Lower lobe of right lung (tissue), 2 donors: ENCODE measurements around the gene PDE9A. TPM values are rescaled to one million over a fixed set of nuclear protein-coding genes. Genes with fewer than 3 reads are reported as not detected.

ENCODE experiments used
- ATAC-seq, 2 donors: fragments of 200-7000 bp; cut with Tn5 transposase; one replicate each; pipeline ENCODE4 v1.9.1; 2020 to 2022; ENCODE audit warnings: mild to moderate bottlenecking in 2 of 2, moderate library complexity in 2 of 2
- DNase-seq: peaks from one replicate; pipeline ENCODE4 v3.0.0-alpha.2; 2020
- H3K27ac ChIP-seq: fragments of 200-600 bp; one replicate; pipeline ENCODE4 v1.8.0; 2022
- H3K27me3 ChIP-seq: fragments of 200-600 bp; one replicate; pipeline ENCODE4 v1.8.0; 2022; ENCODE audit warnings: low read depth
- H3K36me3 ChIP-seq: fragments of 200-600 bp; one replicate; pipeline ENCODE4 v1.8.0; 2022; ENCODE audit warnings: mild to moderate bottlenecking
- H3K4me1 ChIP-seq: fragments of 200-600 bp; one replicate; pipeline ENCODE4 v1.8.0; 2022
- H3K4me3 ChIP-seq: fragments of 200-600 bp; one replicate; pipeline ENCODE4 v1.8.0; 2022; ENCODE audit warnings: mild to moderate bottlenecking
- H3K9me3 ChIP-seq: fragments of 200-600 bp; one replicate; pipeline ENCODE4 v1.8.0; 2022
- CTCF ChIP-seq: fragments of 200-600 bp; IDR thresholded peaks from one replicate; pipeline ENCODE4 v1.8.0; 2022; ENCODE audit warnings: antibody characterized with exemption, mild to moderate bottlenecking
- intact Hi-C: fragments of 100-400 bp; cut with DNase I; formaldehyde crosslinking; loops from one replicate; pipeline ENCODE4 v1.11.0; 2022
- total RNA-seq: library from RNA; stranded (reverse); fragmentation: NEBNext Ultra II Directional; extraction: Animal tissue kit (Norgen Biotek cat#: 25700); gene quantifications from one replicate; pipeline ENCODE4 v1.2.1, GENCODE V29; 2021
- donor health status: DM: no; HTN: yes; CAD: no; lungs with severe emphysema.

The PDE9A gene
- total RNA-seq, 1 donor from 2014 or later: 12.8 TPM

GRCh38 chr21:42665484-42665883 is 12.1 kb downstream of the PDE9A start:
- Histone ChIP-seq H3K4me3 (no peak overlapping the region), H3K27me3 (no peaks in the 10 kb centered on the region), H3K4me1 (no peaks in the 10 kb centered on the region), H3K27ac (no peak overlapping the region), H3K36me3 (no peaks in the 10 kb centered on the region), H3K9me3 (no peaks in the 10 kb centered on the region)
- DNase-seq (no peak), ATAC-seq (no peak)
- TF ChIP-seq CTCF: no peak
- intact Hi-C loops: no loop called here

GRCh38 chr21:42666023-42666747 is 12.8 kb downstream of the PDE9A start:
- no peak overlapping the region for H3K27ac ChIP-seq
- intact Hi-C loops: no loop called here
- H3K36me3 ChIP-seq: no peaks in the 10 kb centered on the region
- H3K27me3 ChIP-seq: no peaks in the 10 kb centered on the region
- H3K4me1 ChIP-seq: no peaks in the 10 kb centered on the region
- no peaks in the 10 kb centered on the region for H3K9me3 ChIP-seq
- no peak overlapping the region for H3K4me3 ChIP-seq
- DNase-seq (no peak), ATAC-seq (no peak)
- no peak for TF ChIP-seq CTCF

GRCh38 chr21:42666925-42667324 is 13.5 kb downstream of the PDE9A start:
- ATAC-seq (no peak), DNase-seq (no peak)
- intact Hi-C loops: no loop called here
- Histone ChIP-seq H3K4me1 (no peaks in the 10 kb centered on the region), H3K4me3 (no peak overlapping the region), H3K27me3 (no peaks in the 10 kb centered on the region), H3K9me3 (no peaks in the 10 kb centered on the region), H3K36me3 (no peaks in the 10 kb centered on the region), H3K27ac (no peak overlapping the region)
- no peak for TF ChIP-seq CTCF

GRCh38 chr21:42668298-42668992 is 15.0 kb downstream of the PDE9A start:
- Histone ChIP-seq H3K4me3 (no peak overlapping the region), H3K27me3 (no peaks in the 10 kb centered on the region), H3K4me1 (no peaks in the 10 kb centered on the region), H3K9me3 (no peaks in the 10 kb centered on the region), H3K27ac (no peak overlapping the region), H3K36me3 (no peaks in the 10 kb centered on the region)
- no peak for DNase-seq
- no peak for TF ChIP-seq CTCF
- intact Hi-C loops: no loop called here
- ATAC-seq: no peak

- H3K27me3 ChIP-seq: no peaks in the 10 kb centered on the region
- H3K27ac ChIP-seq: no peak overlapping the region
- TF ChIP-seq CTCF: no peak
- DNase-seq (no peak), ATAC-seq (no peak)
- no peak overlapping the region for H3K4me3 ChIP-seq
- H3K36me3 ChIP-seq: no peaks in the 10 kb centered on the region
- intact Hi-C loops: no loop called here
- no peaks in the 10 kb centered on the region for H3K9me3 ChIP-seq
- no peaks in the 10 kb centered on the region for H3K4me1 ChIP-seq
These were observed 15.6 kb downstream of the PDE9A start for GRCh38 chr21:42669041-42669440.
